Psoas muscle (tissue), 8 donors: Measurements from ENCODE around the gene EEF1B2. TPM values are rescaled to one million over a fixed set of nuclear protein-coding genes. Genes with fewer than 3 reads are reported as not detected.

Source experiments
- ATAC-seq, 4 donors: fragments of 200-7000 bp; cut with Tn5 transposase; one replicate each; pipeline ENCODE4 v1.9.1; 2020; ENCODE audit warnings: moderate library complexity in 3 of 4, mild to moderate bottlenecking in 2 of 4
- DNase-seq, 2 donors: peaks; one replicate each; pipeline ENCODE4 v3.0.0-alpha.2; 2020
- H3K27ac ChIP-seq: fragments of 200-600 bp; one replicate; pipeline ENCODE4 v1.8.0; 2022
- H3K27me3 ChIP-seq, 3 donors: fragments of 200-600 bp in 1 of 3; one replicate each; pipeline versions ENCODE4 v1.6.1 to v1.8.0; 2013 to 2022; ENCODE audit warnings: low read length in 2 of 3, mild to moderate bottlenecking in 2 of 3, moderate library complexity in 1 of 3; ENCODE audit not compliant: insufficient read depth in 3 of 3
- H3K36me3 ChIP-seq, 2 donors: fragments of 200-600 bp in 1 of 2; one replicate each; pipeline versions ENCODE4 v1.6.1 to v1.8.0; 2013 to 2022; ENCODE audit warnings: low read depth in 1 of 2, mild to moderate bottlenecking in 1 of 2, moderate library complexity in 1 of 2; ENCODE audit not compliant: insufficient read depth in 1 of 2
- H3K4me1 ChIP-seq: fragments of 200-600 bp; one replicate; pipeline ENCODE4 v1.8.0; 2022
- H3K4me3 ChIP-seq: fragments of 200-600 bp; one replicate; pipeline ENCODE4 v1.8.0; 2022; ENCODE audit warnings: mild to moderate bottlenecking
- H3K9me3 ChIP-seq: fragments of 200-600 bp; one replicate; pipeline ENCODE4 v1.8.0; 2022
- CTCF ChIP-seq: fragments of 200-600 bp; IDR thresholded peaks from one replicate; pipeline ENCODE4 v1.8.0; 2022; ENCODE audit warnings: antibody characterized with exemption
- WGBS, 3 donors: extraction: QIAGEN DNeasy Blood & Tissue Kit; methylation state at CpG; one replicate each; pipeline versions ENCODE4 v1.1.6 to v1.1.7; 2013; 5-methylcytosine and 5-hydroxymethylcytosine counted together
- intact Hi-C, 2 donors: fragments of 100-400 bp; cut with DNase I; formaldehyde crosslinking; loops; one replicate each; pipeline versions ENCODE4 v1.11.0 to v1.14.2; 2022
- polyA plus RNA-seq, 3 donors: library from polyadenylated mRNA; stranded (reverse); fragments of 200-250 nt; gene quantifications; one replicate each; pipeline ENCODE4 v1.2.3, GENCODE V29; 2013
- total RNA-seq, 4 donors: library from RNA; stranded (reverse); fragmentation: NEBNext Ultra II Directional in 2 of 4; extraction: Animal tissue kit (Norgen Biotek cat#: 25700) in 2 of 4; gene quantifications; one replicate each; pipeline versions ENCODE4 v1.2.1 to v1.2.4, GENCODE V29; 2021 to 2023
- donor health status: healthy with polysubstance abuse.
- donor health status: DM: no; HTN: no; CAD: no; lungs with moderate emphysema.
- donor health status: Bipolar disorder and iron deficiency.
- donor health status: healthy.
- donor health status: DM: yes; HTN: yes; CAD: no.
- donor health status: DM: no; HTN: no; CAD: no.
- donor health status: DM: no; HTN: no; CAD: no.
- donor health status: DM: yes; HTN: yes; CAD: no.

Gene EEF1B2
- total and polyA plus RNA-seq, 7 donors: 340 to 1,772 (median 671) TPM

- WGBS, 3 donors: 88 to 96% (median 90%) methylated on average over 2 of the region's 2 CpGs
- Histone ChIP-seq H3K36me3 (no peaks in the 10 kb centered on the region), H3K27me3 (no peaks in the 10 kb centered on the region), H3K9me3 (no peaks in the 10 kb centered on the region), H3K27ac (no peak overlapping the region), H3K4me3 (no peak overlapping the region), H3K4me1 (peaks cover 8% of the 10 kb centered on the region)
- TF ChIP-seq CTCF: no peak
- intact Hi-C loops: no loop called here
- ATAC-seq (no peak), DNase-seq (no peak)
These were observed 52.1 kb downstream of the EEF1B2 start for GRCh38 chr2:206211657-206212255.

Other genes starting within 250 kb of the EEF1B2 start
- gene INO80D, start 73.7 kb upstream of the EEF1B2 start, total RNA-seq: 10 to 100 TPM; 15.4 to 17.7 (median 16.5) TPM
- 1 to 10 TPM; 1.7 to 4.0 (median 2.4) TPM for gene INO80D, start 73.7 kb upstream of the EEF1B2 start, polyA plus RNA-seq
- 100 to 1,000 TPM; 231 to 420 (median 293) TPM for gene NDUFS1, start 451 bp upstream of the EEF1B2 start, total RNA-seq
- gene NDUFS1, start 451 bp upstream of the EEF1B2 start, polyA plus RNA-seq: 100 to 1,000 TPM; 117 to 162 (median 145) TPM
- gene ZDBF2, start 114.8 kb downstream of the EEF1B2 start, total RNA-seq: 10 to 100 TPM in 3 of 4 donors, 1 to 10 TPM in 1; 7.1 to 20.8 (median 15.3) TPM
- gene ZDBF2, start 114.8 kb downstream of the EEF1B2 start, polyA plus RNA-seq: 1 to 10 TPM; 1.4 to 4.6 (median 1.4) TPM